Neutrophil (primary cell): Measurements from ENCODE around the gene RPAIN.
"Not testable (repeated sequence)": the region's sequence is repeated elsewhere in the genome, so short reads cannot be mapped to it uniquely, and the experiment has no call there.

Experiments
- H3K27ac ChIP-seq: fragments of 200-600 bp; sonication (generic); 2 replicates; pipeline ENCODE4 v1.5.1; 2016; ENCODE audit warnings: mild to moderate bottlenecking, moderate library complexity
- H3K27me3 ChIP-seq: fragments of 200-600 bp; sonication (generic); 2 replicates; pipeline ENCODE4 v1.6.0; 2016; ENCODE audit warnings: mild to moderate bottlenecking
- H3K36me3 ChIP-seq: fragments of 200-600 bp; sonication (generic); 2 replicates; pipeline ENCODE4 v1.5.1; 2017
- H3K4me1 ChIP-seq, 2 experiments: fragments of 200-600 bp in 1 of 2; sonication (generic) in 1 of 2; 1 replicate in 1 of 2; 2 replicates in 1 of 2; pipeline versions ENCODE4 v1.5.1 to v1.6.1; 2013 to 2016; ENCODE audit warnings: low read depth in 1 of 2, low read length in 1 of 2, mild to moderate bottlenecking in 1 of 2, moderate library complexity in 1 of 2; ENCODE audit not compliant: control insufficient read depth in 1 of 2, insufficient read depth in 1 of 2
- H3K4me3 ChIP-seq, 2 experiments: fragments of 200-600 bp in 1 of 2; sonication (generic) in 1 of 2; 1 replicate in 1 of 2; 2 replicates in 1 of 2; pipeline ENCODE4 v1.5.1; 2013 to 2016; ENCODE audit warnings: low read depth in 1 of 2, low read length in 1 of 2, mild to moderate bottlenecking in 1 of 2, moderate library complexity in 1 of 2
- H3K9me3 ChIP-seq: fragments of 200-600 bp; sonication (generic); 2 replicates; pipeline ENCODE4 v1.5.1; 2016
- CTCF ChIP-seq: fragments of 200-600 bp; sonication (generic); IDR thresholded peaks from 2 replicates; pipeline ENCODE4 v1.5.1; 2016; ENCODE audit warnings: antibody characterized with exemption

RPAIN gene

GRCh38 chr17:5429191-5429887, 9.4 kb downstream of the RPAIN start:
- Histone ChIP-seq H3K4me3 (no peak overlapping the region), H3K4me1 (no peaks in the 10 kb centered on the region), H3K36me3 (peaks cover 95% of the 10 kb centered on the region), H3K9me3 (no peaks in the 10 kb centered on the region), H3K27me3 (no peaks in the 10 kb centered on the region), H3K27ac (no peak overlapping the region)
- no peak for TF ChIP-seq CTCF

- Histone ChIP-seq H3K27ac (no peak overlapping the region), H3K36me3 (peaks cover 94% of the 10 kb centered on the region), H3K4me1 (no peaks in the 10 kb centered on the region), H3K9me3 (no peaks in the 10 kb centered on the region), H3K27me3 (no peaks in the 10 kb centered on the region), H3K4me3 (no peak overlapping the region)
- TF ChIP-seq CTCF = no peak
These were observed 10.5 kb downstream of the RPAIN start for GRCh38 chr17:5430413-5430999.

GRCh38 chr17:5431234-5431633, 11.3 kb downstream of the RPAIN start:
- not testable (repeated sequence) for H3K27me3 ChIP-seq, H3K9me3 ChIP-seq, H3K27ac ChIP-seq, H3K4me1 ChIP-seq, H3K4me3 ChIP-seq
- H3K36me3 ChIP-seq = peaks cover 87% of the 10 kb centered on the region

GRCh38 chr17:5431949-5432556, 12.1 kb downstream of the RPAIN start:
- H3K4me3 ChIP-seq = no peak overlapping the region
- peaks cover 80% of the 10 kb centered on the region for H3K36me3 ChIP-seq
- no peak for TF ChIP-seq CTCF
- no peaks in the 10 kb centered on the region for H3K9me3 ChIP-seq
- no peaks in the 10 kb centered on the region for H3K4me1 ChIP-seq
- no peaks in the 10 kb centered on the region for H3K27me3 ChIP-seq
- no peak overlapping the region for H3K27ac ChIP-seq

- Histone ChIP-seq H3K4me3 (no peak overlapping the region), H3K4me1 (peaks cover 19% of the 10 kb centered on the region in 2 experiments), H3K27me3 (no peaks in the 10 kb centered on the region), H3K27ac (no peak overlapping the region), H3K9me3 (no peaks in the 10 kb centered on the region), H3K36me3 (peaks cover 53% of the 10 kb centered on the region)
- no peak for TF ChIP-seq CTCF
These were observed 15.0 kb downstream of the RPAIN start for GRCh38 chr17:5434984-5435383.

- H3K27me3 ChIP-seq, H3K9me3 ChIP-seq, H3K4me3 ChIP-seq, H3K27ac ChIP-seq: not testable (repeated sequence)
- H3K4me1 ChIP-seq = peaks cover 19% of the 10 kb centered on the region in 2 experiments
- peaks cover 45% of the 10 kb centered on the region for H3K36me3 ChIP-seq
These were observed 15.9 kb downstream of the RPAIN start for GRCh38 chr17:5435781-5436315.
